Measurements from ENCODE around the gene HEATR3.

HEATR3 gene

DNA sequence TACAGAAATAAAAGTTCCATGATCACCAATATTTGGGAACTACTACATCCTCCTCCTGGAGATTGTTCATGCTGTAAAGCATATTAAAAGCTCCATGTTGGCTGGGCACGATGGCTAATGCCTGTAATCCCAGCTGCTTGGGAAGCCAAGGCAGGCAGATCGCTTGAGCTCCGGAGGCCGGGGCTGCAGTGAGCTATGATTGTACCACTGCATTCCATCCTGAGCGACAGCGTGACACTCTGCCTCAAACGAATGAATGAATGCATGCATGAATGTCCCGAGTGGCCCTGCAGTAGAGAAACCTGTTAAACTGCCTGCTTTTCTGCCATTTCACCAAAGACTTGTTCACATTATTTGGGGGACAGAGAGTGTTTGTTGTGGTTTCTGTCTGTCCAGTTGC lies 25.8 kb upstream of the HEATR3 start:
- H3K4me3 Mint-ChIP-seq, result no peak overlapping the region
- peaks cover 6% of the 10 kb centered on the region for H3K36me3 Mint-ChIP-seq (ENCODE audit: low read depth)
- H3K27ac Mint-ChIP-seq, result no peak overlapping the region
- H3K27me3 Mint-ChIP-seq (ENCODE audit: low read depth), result peaks cover 18% of the 10 kb centered on the region
- no peaks in the 10 kb centered on the region for H3K9me3 Mint-ChIP-seq
- peaks cover 3% of the 10 kb centered on the region for H3K4me1 Mint-ChIP-seq (ENCODE audit: low read depth)

DNA sequence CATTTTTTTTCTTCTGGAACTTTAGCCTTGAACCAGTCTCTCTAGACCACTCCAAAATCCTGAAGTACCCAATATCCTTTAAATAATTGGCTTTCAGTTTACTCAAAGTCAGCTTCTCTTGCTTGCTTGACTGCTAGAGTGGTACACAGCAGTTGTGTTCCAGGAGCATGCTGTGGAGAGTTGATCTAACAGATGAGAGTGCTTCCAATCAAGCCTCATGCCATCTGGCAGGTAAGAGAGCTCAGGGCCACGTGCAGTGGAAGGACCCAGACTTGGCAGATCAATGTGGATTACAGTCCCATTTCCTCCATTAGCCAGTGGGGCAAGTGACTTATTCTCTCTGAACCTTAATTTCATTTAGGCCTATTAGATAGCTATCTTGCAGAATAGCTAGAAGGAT lies 25.1 kb upstream of the HEATR3 start:
- Mint-ChIP-seq H3K9me3 (no peaks in the 10 kb centered on the region), H3K27me3 (ENCODE audit: low read depth) (peaks cover 23% of the 10 kb centered on the region), H3K36me3 (ENCODE audit: low read depth) (peaks cover 3% of the 10 kb centered on the region), H3K27ac (no peak overlapping the region), H3K4me1 (ENCODE audit: low read depth) (peaks cover 3% of the 10 kb centered on the region), H3K4me3 (no peak overlapping the region)

GRCh38 chr16:50043358-50043757 lies 22.4 kb upstream of the HEATR3 start:
- Mint-ChIP-seq H3K27me3 (ENCODE audit: low read depth) (peaks cover 33% of the 10 kb centered on the region), H3K9me3 (no peaks in the 10 kb centered on the region), H3K36me3 (ENCODE audit: low read depth) (peaks cover 2% of the 10 kb centered on the region)

GRCh38 chr16:50045412-50045811 lies 20.4 kb upstream of the HEATR3 start:
- peaks cover 36% of the 10 kb centered on the region for H3K27me3 Mint-ChIP-seq (ENCODE audit: low read depth)
- H3K36me3 Mint-ChIP-seq (ENCODE audit: low read depth), result no peaks in the 10 kb centered on the region
- H3K27ac Mint-ChIP-seq, result no peak overlapping the region
- no peak overlapping the region for H3K4me3 Mint-ChIP-seq
- H3K4me1 Mint-ChIP-seq (ENCODE audit: low read depth), result no peaks in the 10 kb centered on the region
- no peaks in the 10 kb centered on the region for H3K9me3 Mint-ChIP-seq

More at GRCh38 chr16:50043358-50043757, 22.4 kb upstream of the HEATR3 start:
- Mint-ChIP-seq H3K4me1 (ENCODE audit: low read depth) (peaks cover 2% of the 10 kb centered on the region), H3K4me3 (no peak overlapping the region), H3K27ac (no peak overlapping the region)

DNA sequence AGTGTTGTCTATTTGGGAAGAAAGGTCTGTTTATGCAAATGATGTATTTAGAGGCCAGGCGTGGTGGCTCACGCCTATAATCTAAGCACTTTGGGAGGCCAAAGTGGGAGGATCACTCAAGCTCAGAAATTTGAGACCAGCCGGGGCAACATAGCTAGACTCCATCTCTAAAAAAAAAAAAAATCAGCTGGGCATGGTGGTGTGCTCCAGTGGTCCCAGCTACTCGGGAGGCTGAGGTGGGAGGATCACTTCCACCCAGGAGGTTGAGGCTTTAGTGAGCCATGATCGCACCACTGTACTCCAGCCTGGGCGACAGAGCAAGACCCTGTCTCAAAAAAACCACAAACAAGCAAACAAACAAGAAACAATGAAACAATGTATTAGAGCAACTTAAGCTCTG lies 18.9 kb upstream of the HEATR3 start:
- no peak overlapping the region for H3K4me3 Mint-ChIP-seq
- no peaks in the 10 kb centered on the region for H3K4me1 Mint-ChIP-seq (ENCODE audit: low read depth)

GRCh38 chr16:50047864-50048263 lies 17.9 kb upstream of the HEATR3 start:
- Mint-ChIP-seq H3K4me1 (ENCODE audit: low read depth) (no peaks in the 10 kb centered on the region), H3K27me3 (ENCODE audit: low read depth) (peaks cover 45% of the 10 kb centered on the region), H3K4me3 (no peak overlapping the region), H3K9me3 (peaks cover 4% of the 10 kb centered on the region), H3K27ac (no peak overlapping the region), H3K36me3 (ENCODE audit: low read depth) (peaks cover 2% of the 10 kb centered on the region)

More for the DNA sequence above, 18.9 kb upstream of the HEATR3 start:
- H3K27ac Mint-ChIP-seq, result no peak overlapping the region
- no peaks in the 10 kb centered on the region for H3K36me3 Mint-ChIP-seq (ENCODE audit: low read depth)
- H3K27me3 Mint-ChIP-seq (ENCODE audit: low read depth), result peaks cover 44% of the 10 kb centered on the region
- H3K9me3 Mint-ChIP-seq, result no peaks in the 10 kb centered on the region

- Mint-ChIP-seq H3K27ac (no peak overlapping the region), H3K4me3 (no peak overlapping the region), H3K36me3 (ENCODE audit: low read depth) (peaks cover 2% of the 10 kb centered on the region), H3K4me1 (ENCODE audit: low read depth) (no peaks in the 10 kb centered on the region), H3K9me3 (peaks cover 4% of the 10 kb centered on the region), H3K27me3 (ENCODE audit: low read depth) (peaks cover 27% of the 10 kb centered on the region)
Measured at GRCh38 chr16:50050802-50051201, 15.0 kb upstream of the HEATR3 start.

- Mint-ChIP-seq H3K27me3 (ENCODE audit: low read depth) (peaks cover 16% of the 10 kb centered on the region), H3K4me1 (ENCODE audit: low read depth) (no peaks in the 10 kb centered on the region), H3K9me3 (peaks cover 9% of the 10 kb centered on the region), H3K36me3 (ENCODE audit: low read depth) (peaks cover 2% of the 10 kb centered on the region), H3K27ac (no peak overlapping the region), H3K4me3 (no peak overlapping the region)
Measured at GRCh38 chr16:50056226-50056625, 9.5 kb upstream of the HEATR3 start.

DNA sequence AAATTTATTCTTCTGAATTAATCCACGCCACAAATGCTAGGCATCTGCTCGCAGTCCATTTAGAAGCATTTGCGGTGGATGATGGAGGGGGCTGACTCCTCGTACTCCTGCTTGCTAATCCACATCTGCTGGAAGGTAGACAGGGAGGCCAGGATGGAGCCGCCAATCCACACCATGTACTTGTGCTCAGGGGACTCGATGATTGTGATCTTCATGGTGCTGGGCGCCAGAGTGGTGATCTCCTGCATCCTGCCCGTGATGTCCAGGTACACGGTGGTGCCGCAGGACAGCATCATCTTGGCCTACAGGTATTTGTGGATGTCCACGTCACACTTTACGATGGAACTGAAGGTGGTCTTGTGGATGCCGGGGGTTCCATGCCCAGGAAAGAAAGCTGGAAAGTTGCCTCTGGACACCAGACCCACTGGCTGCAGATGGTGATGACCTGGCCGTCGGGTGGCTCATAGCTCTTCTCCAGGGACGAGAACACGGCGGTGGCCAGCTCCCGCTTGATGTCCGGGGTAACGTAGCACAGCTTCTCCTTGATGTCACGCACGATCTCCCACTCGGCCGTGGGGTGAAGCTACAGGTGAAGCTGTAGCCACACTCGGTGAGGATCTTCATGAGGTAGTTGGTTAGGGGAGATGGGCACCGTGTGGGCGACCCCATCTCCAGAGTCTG lies 7.5 kb upstream of the HEATR3 start:
- no peak overlapping the region for H3K4me3 Mint-ChIP-seq
- H3K9me3 Mint-ChIP-seq, result peaks cover 6% of the 10 kb centered on the region
- peaks cover 4% of the 10 kb centered on the region for H3K27me3 Mint-ChIP-seq (ENCODE audit: low read depth)
- no peak overlapping the region for H3K27ac Mint-ChIP-seq
- no peaks in the 10 kb centered on the region for H3K4me1 Mint-ChIP-seq (ENCODE audit: low read depth)
- no peaks in the 10 kb centered on the region for H3K36me3 Mint-ChIP-seq (ENCODE audit: low read depth)

GRCh38 chr16:50059111-50059510 lies 6.7 kb upstream of the HEATR3 start:
- Mint-ChIP-seq H3K4me3 (no peak overlapping the region), H3K4me1 (ENCODE audit: low read depth) (no peaks in the 10 kb centered on the region), H3K9me3 (peaks cover 6% of the 10 kb centered on the region), H3K27ac (no peak overlapping the region), H3K27me3 (ENCODE audit: low read depth) (peaks cover 4% of the 10 kb centered on the region), H3K36me3 (ENCODE audit: low read depth) (no peaks in the 10 kb centered on the region)

GRCh38 chr16:50059669-50060068 lies 6.1 kb upstream of the HEATR3 start:
- no peaks in the 10 kb centered on the region for H3K36me3 Mint-ChIP-seq (ENCODE audit: low read depth)

GRCh38 chr16:50061326-50061725 lies 4.4 kb upstream of the HEATR3 start:
- Mint-ChIP-seq H3K9me3 (peaks cover 3% of the 10 kb centered on the region), H3K36me3 (ENCODE audit: low read depth) (no peaks in the 10 kb centered on the region), H3K4me1 (ENCODE audit: low read depth) (peaks cover 4% of the 10 kb centered on the region), H3K27me3 (ENCODE audit: low read depth) (peaks cover 4% of the 10 kb centered on the region), H3K27ac (no peak overlapping the region), H3K4me3 (no peak overlapping the region)

More at GRCh38 chr16:50059669-50060068, 6.1 kb upstream of the HEATR3 start:
- Mint-ChIP-seq H3K4me1 (ENCODE audit: low read depth) (no peaks in the 10 kb centered on the region), H3K9me3 (peaks cover 6% of the 10 kb centered on the region), H3K27me3 (ENCODE audit: low read depth) (peaks cover 4% of the 10 kb centered on the region), H3K27ac (no peak overlapping the region), H3K4me3 (no peak overlapping the region)

DNA sequence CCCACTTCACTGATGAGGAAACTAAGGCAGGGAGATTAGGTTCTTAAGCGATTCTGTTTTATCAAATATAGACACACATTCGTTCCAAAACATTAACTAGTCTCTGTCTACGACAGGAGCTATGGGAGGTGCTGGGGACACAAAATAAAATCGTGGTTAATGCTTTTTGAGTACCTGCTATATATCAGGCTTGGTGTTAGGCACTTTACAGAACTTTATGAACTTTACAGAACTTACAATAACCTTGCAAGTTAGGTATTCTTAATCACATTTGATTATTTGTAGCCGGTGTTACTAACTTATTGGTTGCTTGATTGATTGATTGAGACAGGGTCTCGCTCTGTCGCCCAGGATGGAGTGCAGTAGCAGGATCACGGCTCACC lies 538 bp upstream of the HEATR3 start:
- H3K9me3 Mint-ChIP-seq, result no peaks in the 10 kb centered on the region
- peaks cover 30% of the 10 kb centered on the region for H3K4me1 Mint-ChIP-seq (ENCODE audit: low read depth)
- H3K27ac Mint-ChIP-seq, result peak overlapping the region; percentile 86
- no peaks in the 10 kb centered on the region for H3K27me3 Mint-ChIP-seq (ENCODE audit: low read depth)
- peak overlapping the region; percentile 85 for H3K4me3 Mint-ChIP-seq
- H3K36me3 Mint-ChIP-seq (ENCODE audit: low read depth), result peaks cover 15% of the 10 kb centered on the region

DNA sequence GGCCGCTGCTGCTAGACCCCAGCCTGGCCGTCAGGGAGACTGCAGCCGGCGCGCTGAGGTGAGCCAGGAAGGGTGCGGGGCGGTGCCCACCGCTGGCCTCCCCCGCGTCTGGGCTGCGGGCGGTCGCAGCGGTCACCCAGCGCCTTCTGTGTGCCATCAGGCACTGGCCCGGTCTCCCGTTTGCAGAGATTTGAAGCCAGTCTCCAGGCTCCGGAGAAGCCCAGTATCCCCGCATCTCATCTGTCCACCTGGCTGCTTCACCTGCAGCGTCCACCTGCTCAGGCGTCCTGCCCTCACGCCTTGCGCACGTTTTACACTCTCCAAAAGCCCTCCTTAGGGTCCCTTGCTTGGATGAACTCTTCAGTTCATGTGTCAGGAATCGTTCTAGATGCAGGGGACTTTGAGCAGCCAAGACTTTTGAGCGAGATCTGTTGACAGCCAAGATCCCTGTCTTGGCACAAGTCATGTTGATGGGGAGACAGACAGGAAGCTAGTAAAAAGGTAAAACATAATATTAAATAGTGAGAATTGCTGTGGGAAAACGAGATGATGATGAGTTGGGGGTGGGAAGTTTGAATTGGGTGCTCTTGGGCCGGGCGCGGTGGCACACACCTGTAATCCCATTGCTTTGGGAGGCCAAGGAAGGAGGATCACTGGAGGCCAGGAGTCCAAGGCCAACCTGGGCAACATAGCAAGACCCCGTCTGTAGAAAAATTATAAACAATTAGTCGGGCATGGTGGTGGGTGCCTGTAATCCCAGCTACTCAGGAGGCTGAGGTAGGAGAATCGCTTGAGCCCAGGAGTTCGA lies 916 bp downstream of the HEATR3 start:
- H3K27ac Mint-ChIP-seq, result peak overlapping the region; percentile 88
- peaks cover 22% of the 10 kb centered on the region for H3K36me3 Mint-ChIP-seq (ENCODE audit: low read depth)
- H3K9me3 Mint-ChIP-seq, result no peaks in the 10 kb centered on the region
- peak overlapping the region; percentile 86 for H3K4me3 Mint-ChIP-seq
- peaks cover 37% of the 10 kb centered on the region for H3K4me1 Mint-ChIP-seq (ENCODE audit: low read depth)
- no peaks in the 10 kb centered on the region for H3K27me3 Mint-ChIP-seq (ENCODE audit: low read depth)

GRCh38 chr16:50067290-50067853 lies 1.6 kb downstream of the HEATR3 start:
- Mint-ChIP-seq H3K9me3 (no peaks in the 10 kb centered on the region), H3K4me1 (ENCODE audit: low read depth) (peaks cover 39% of the 10 kb centered on the region), H3K27me3 (ENCODE audit: low read depth) (no peaks in the 10 kb centered on the region)

More at GRCh38 chr16:50067290-50067853, 1.6 kb downstream of the HEATR3 start:
- H3K27ac Mint-ChIP-seq, result peak overlapping the region; percentile 79
- H3K4me3 Mint-ChIP-seq, result peak overlapping the region; percentile 86
- H3K36me3 Mint-ChIP-seq (ENCODE audit: low read depth), result peaks cover 24% of the 10 kb centered on the region
